GM12891 (cell line): ENCODE measurements around the gene ZNF316.

Experiments
- POLR2A ChIP-seq: IDR thresholded peaks from 2 replicates; pipeline ENCODE4 v1.6.1; 2011; ENCODE audit warnings: low read depth, low read length, control low read depth
- POLR2AphosphoS5 ChIP-seq: IDR thresholded peaks from 2 replicates; pipeline ENCODE4 v1.6.1; 2011; ENCODE audit warnings: low read depth, low read length, control low read depth
- SPI1 ChIP-seq: IDR thresholded peaks from 2 replicates; pipeline ENCODE4 v1.6.1; 2011; ENCODE audit warnings: low read depth, low read length, control low read depth

GRCh38 chr7:6650521-6651011, 13.4 kb downstream of the ZNF316 start:
- TF ChIP-seq POLR2A: no peak
- TF ChIP-seq SPI1: no peak
- TF ChIP-seq POLR2AphosphoS5: no peak
